Hematopoietic multipotent progenitor cell treated with erythropoietin and hydrocortisone succinate and interleukin-3 and kit ligand, for 4 days (in vitro differentiated cells): Measurements from ENCODE around the gene PCDH19.

Source experiments
- DNase-seq: peaks from one replicate; pipeline ENCODE4 v3.0.0-alpha.2; 2015

PCDH19 gene

DNA sequence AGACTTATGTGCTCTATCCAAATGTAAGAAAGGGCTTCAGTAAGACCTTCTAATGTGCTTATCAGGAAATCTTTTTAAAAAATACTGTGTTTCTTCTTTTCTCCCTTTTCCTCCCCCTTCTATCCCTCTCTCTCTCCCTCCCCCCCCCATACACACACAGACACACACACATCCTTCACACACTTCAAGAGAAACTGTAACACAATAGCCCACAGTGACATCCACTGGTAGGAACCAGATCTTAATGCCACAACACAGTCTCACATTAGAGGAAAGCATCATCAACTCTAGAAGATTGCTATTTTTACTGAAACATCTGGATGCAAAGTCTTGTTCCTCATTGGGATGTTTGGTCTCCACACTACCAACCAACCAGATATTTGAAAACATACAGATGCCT is 4.6 kb downstream of the PCDH19 start:
- DNase-seq = no peak

DNA sequence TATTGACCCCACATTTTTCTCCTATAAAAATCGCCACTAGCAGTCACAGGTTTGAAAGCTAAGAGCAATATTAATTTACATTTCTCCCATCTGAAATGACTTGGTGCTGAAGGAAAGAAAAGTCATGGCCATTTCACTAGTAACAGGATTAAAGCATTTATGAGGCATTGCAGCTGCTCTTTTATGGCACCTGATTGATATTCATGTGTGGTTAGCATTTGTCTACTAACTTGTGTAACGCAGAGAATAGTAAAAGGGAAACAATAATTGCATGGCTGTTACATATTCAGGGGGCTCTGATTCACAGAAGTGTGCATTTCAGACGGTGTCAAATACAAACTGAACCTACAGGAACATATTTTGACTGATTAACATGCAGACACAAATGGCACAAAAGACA is 5.2 kb downstream of the PCDH19 start:
- DNase-seq = no peak

DNA sequence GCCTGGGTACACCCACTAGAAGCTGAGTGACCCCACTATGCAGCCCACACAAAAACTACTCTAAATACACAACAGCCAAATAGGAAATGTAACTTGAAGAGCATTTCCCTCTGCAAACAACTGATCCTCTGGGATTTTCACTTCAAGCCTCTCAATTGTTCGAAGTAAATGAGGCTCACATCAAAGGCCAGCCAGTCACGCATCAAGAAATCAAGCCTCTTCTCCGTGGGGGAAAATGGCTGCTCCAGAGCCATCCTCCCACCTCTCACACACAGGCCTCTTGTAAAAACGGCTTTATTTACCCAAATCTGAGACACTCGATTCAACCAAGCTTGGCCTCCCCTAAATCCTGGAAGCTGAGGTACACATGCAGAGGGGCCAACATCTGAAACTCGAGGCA is 14.3 kb downstream of the PCDH19 start:
- DNase-seq = no peak

DNA sequence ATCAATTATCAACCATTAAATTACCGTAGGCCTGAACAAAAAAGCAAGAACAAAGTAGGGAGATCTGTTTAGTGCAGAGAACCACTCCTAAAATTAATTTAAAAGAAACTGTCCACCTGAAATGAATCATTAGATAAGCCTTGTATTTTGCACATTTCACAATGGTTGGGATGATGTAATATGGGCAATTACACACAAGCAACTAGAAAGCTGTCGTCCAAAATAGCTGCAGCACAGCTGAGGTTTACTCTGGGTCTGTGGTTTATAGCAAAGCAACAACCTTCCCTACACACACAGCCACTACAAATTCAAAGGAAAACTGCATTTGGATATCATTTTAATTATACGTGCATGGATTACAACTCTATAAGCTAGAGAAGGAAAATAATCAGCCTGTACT is 28.5 kb downstream of the PCDH19 start:
- DNase-seq = no peak

DNA sequence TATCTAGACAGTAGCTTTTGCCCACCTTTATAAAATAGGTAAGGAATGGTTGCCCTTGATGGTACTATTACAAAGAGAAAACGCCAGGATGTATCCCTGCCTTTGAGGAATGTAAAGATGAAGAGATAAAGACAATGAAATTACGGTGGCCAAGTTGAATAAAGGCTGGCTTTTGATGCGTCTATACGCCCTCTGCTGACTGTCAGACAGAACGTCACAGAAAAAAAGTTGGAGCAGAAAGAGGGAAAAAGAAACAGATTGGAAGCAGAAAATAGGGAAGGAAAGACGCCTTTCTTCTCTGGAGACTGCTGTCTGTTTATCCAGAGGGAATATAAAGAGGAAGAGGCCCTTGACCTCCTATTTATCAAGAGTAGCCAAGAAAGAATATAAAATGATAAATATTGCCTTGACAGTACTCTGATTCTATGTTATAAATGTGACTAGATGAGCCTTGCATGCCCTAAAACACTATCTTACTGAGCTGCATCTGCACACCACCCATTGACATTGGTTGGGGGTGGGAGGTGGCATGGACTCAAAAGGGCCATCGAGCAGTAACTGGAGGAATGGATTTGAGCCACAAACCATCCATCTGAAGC is 30.6 kb downstream of the PCDH19 start:
- peak; percentile 17 for DNase-seq

DNA sequence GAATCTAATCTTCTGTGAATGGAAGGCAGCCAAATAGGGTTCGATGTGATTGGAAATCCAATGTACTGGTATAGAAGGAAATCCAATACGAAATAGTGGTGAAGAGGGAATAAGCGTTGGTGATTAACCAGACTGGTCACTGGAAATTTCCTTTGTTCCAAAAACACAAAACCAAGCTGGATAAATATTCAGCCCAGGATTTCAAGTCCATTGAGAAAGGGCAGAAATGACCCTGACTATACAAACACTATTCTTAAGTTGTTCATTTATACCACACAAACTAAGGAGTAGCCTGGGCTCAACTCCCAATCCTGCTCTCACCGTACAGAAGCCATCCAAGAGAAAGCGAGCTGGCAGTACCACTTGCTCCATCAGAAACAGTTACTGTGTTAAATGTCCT is 32.2 kb downstream of the PCDH19 start:
- DNase-seq = no peak

DNA sequence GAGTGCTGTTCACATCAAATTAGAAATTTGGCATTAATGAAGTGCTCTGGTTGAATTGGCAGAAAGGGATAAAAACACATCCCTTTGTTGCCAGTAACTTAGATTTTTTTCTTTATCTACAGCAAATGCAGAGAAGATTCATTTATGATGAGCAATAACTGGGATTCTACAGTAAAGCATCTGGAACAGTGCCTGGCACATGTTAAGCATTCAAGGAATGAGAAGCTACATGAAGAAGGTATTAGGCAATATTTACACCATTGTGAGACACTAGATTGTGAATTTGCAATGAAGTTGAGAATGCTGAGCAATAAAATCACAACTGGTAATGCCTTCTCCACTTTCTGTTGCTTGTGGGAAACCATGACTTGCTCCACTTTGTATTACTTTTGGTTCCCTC is 33.5 kb downstream of the PCDH19 start:
- DNase-seq = no peak

DNA sequence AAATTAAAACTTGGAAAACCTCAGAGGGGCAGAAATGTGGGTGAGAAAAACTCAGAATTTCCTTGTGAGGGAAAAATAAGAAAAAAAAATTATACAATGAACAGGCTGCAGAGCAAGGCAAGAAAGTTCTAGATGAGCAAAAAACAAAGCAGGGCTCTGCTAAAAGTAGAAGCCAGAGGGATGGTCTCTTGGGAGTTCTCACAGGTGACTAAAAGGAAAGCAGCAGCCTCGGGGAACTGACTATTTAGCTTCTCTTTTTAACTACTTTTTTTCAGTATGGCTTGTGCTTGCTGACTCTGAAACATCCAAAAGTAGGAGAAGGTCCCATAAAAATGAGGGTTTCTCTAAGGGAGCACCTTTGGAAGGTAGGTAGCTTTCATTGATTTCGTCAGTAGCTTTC is 36.4 kb downstream of the PCDH19 start:
- no peak for DNase-seq

DNA sequence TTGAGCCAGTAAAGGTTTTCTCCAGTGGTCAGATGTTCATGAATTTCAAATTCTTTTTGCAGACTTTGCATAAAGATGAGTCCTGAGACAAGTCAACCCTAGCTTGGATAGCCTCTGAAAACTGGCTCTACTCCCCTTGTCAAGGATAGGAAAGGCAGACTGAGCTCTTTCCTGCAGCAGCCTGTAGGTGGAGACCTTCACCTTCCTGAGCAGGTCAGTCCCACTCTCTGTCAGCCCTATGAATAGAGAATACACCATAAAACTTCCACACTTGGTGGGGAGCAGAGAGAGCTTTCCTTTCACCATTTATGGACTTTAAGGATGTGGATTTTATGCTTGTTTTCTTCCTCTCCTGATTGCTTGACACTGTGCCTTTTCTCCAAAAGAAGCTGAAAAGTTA is 41.9 kb downstream of the PCDH19 start:
- DNase-seq = peak; percentile 21

DNA sequence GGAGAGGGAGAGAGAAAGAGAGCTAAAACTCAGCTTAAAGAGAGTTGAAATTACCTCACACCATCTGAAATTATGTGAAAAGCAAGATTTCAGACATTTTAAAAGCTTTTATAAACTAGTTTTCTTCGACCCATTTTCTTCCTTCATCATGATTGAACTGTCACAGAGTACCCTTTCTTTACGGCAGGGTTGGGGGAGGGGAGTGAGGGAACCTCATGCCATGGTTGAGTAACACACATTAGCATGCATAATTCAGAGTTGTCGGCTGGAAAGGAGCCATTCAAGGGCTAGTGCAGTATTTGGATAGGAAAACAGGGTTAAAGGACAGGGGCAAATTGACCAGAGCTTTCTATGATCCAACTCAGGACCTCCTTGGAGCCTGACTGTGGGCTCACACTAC is 46.2 kb downstream of the PCDH19 start:
- no peak for DNase-seq

DNA sequence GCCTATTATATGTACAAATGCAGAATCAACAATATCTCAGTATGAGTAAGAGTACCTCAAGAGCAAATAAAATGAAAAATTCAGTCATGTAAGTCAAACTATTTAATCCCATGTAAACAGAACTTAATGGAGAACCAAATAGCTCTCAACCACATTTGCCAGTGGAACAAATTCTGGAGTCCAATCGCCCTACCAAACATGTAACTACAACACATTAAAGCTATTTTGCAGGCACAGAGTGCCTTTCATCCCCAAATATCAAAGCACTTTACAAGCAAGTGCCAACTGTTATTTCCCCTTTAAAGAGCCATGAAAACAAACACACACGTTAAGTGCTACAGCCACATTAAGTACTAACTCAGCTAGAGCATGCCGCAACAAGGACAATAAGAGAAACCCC is 51.3 kb downstream of the PCDH19 start:
- DNase-seq = no peak

DNA sequence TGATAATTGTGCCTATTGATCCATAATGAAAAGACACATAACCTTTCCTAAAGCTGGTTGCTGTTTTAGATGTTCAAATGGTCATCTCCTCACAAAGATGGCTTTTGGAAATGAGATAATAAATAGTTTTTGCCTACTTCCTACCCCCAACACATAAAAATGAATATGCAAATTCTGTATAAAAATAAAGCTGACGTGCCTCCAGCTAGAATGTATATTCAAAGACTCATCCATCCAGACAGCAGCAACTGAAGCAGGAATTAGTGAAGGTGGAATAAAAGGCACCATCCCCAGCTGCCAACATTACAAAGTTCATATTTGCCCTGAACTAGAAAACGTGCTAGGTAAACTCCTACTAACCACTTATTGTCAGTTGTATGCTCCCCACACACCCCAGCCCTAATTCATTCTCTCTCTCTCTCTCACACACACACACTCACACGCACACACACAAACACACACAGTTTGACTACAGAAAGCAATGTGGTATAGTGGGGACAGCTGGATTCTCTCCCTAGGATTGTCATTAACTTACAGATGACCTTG is 53.6 kb downstream of the PCDH19 start:
- no peak for DNase-seq

DNA sequence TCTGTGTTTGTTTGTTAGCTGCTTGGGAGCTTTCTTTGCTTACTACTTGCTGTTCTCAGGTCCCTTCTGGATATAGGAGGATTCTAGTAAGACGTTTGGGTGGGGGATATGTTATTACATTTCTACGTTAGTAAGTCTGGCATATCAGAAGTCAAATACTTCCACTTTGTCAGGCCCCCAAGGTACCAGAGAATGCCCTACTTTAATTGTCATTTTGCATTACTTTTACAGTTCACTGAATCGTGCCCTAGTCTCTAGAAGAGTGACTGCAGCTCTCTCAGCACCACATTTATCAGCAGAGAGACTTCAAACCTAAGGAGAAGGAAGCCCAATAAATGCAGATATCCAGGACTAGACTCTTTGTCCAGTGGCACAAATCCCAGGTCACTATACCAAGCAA is 54.4 kb downstream of the PCDH19 start:
- DNase-seq = no peak

DNA sequence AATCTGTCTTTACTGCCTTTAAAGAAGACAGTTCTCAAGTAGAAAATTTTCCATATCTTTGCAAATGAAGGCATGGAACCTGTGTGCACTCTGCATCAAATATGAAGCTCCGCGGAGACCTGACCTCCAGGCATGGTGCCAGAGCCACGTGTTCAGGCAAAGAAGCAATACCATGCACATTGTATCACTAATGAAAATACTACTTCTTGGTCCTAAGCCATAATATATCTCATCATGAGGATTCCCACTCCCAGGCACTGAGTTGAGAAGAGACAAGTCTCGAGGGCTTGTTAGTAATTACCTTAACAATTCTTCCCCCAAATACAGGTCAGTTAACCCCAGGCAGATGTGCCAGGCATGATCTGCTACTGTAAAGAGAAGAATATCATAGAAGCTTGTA is 56.7 kb downstream of the PCDH19 start:
- DNase-seq = no peak

DNA sequence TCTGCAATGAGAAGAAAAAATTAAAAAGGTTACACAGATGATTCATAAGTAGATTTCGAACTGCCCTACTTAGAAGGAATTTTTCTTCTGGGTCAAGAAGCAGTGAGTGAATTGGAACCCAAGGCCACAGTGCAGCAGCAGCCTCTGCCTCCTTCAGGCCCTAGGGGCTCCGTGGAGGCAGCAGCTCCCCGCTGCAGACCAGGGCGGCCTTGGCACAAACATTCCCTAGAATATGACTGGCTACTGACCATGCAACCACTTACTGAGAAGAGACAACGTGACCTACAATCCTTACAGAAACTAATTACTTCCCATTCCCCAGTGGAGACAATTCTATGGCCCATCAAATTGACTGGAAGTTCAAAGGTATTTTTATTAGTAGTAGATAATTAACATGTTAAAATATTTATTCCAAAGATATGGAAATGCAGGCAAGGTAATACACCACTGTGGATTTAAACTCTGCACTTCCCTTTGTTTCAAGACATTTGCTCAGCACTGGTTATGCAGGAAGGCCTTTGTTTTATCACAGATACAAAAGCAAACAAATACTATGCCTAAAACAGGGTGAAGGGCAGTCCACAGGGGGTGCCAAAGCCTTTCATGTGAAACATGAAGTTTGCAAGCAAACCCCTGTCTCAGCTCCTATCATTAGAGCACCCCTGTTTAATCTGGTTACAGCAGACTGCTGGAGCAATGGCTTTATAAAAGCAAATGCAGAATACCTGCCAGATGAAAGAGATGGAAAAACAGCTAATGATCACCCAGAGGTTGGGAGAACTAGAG is 59.2 kb downstream of the PCDH19 start:
- no peak for DNase-seq

DNA sequence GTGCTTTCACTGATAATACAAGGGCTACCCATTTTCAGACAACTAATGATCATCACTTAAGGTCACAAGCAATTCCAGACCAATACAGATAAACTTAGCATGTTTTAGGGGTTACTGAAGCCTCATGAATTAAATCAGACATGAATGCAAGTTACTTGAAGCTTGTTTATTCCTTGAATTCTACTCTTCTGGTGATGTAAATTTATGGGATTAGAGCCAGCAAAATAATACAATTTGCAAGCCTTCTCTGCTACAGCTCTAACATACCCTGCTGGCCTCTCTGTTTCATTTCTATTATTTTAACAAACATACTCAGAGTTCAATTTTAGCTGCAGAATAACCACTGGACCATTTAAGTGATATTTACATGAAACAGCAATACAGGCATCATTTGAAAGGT is 60.7 kb downstream of the PCDH19 start:
- DNase-seq = no peak

DNA sequence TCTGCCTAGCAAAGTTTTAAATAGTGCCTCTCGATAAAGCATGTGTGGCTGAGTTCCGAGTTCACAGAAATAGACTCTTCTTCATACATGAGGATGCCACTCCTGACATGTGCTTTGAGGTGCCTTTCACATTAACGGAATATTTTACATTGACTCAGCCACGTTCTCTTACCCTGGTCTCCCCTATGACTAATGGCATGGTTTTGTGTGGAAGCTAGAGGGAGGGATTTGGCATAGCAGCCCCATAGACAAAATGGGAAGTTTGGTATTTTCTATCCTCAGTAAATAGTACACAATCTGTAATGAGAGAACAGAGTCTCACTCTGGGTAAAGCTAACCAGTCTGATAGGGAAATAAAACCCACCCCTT is 68.9 kb downstream of the PCDH19 start:
- no peak for DNase-seq

DNA sequence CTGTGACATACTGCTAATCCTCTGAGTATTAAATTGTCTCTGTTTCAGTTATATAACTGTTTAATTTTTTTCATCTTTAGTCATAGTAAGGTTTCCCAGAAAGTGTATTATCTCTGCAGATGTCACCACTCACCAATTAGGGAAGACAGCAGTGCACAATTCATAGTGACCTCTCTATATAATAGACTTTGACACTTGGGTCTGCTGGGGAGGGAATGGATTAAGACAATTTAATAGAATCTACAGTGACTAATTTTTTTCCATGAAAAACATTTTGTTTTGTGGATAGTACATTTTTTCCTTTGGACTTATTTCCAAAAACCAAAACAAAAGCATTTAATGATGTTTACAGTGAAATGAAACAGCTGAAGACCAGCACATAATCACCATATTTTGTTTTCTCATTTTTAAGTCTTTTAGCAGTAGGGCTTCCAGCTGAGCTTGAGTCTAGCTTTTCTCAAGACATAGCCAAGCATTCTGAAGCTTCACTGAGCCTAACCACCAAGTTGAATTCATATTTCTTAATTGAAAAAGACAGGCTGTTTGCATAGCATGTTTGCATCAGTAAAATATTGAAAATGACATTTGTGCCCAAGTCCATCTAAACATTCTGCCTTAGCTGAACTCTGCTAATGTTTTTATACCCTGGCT is 69.5 kb downstream of the PCDH19 start:
- no peak for DNase-seq

DNA sequence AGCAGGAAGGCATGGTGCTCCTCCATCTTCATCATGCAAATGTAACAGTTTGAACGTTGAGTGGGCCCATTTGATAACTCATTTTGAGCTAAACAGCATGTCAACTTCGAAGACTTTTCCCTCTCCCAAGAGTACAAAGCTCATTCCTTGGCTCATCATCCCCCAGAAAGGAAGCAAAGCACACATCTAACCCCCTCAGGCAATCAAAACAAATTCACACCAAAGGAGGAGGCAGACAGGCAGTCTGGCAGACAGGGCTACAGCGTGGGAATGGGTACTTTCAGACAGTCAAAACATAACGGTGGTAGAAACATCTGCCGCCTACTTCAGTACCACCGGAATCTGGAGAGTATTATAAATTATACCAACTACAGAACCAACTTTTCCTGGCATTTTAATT is 81.7 kb downstream of the PCDH19 start:
- no peak for DNase-seq

DNA sequence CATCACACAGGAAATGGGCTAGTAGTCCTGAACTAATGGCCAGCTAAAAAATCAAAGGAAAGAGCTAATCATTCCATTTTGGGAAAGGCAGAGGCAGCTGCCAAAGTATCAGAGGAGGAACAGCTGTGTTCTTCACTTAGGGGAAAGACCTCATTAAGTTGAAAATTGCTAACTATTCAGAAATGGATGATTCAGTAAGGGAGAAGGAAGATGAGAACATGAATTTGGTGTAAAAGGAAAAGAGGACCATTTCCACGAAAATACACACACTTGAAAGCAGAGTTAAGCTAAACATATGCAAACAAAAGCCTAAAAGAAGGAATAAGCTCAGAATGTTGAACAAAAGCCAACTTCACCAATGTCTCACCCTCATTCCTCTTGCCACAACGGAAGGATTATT is 90.4 kb downstream of the PCDH19 start:
- DNase-seq = no peak

DNA sequence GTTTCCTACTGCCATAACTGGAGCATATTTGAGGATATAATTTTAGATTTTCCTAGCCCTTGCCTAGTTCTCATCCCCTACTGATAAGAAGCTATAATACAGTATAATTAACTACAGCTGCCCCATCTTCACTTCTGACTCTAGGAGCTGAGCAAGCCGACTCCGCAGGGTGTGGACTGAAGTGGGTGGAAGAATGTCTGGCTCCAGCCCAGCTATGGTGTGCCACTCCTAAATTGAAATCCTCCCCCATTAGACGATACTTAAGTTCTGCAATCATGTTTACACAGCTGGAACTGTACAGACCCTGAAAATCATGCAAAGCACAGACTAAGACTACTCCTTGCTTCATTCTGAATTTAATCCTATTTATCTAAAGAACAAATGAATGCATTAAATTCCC is 93.1 kb downstream of the PCDH19 start:
- no peak for DNase-seq

DNA sequence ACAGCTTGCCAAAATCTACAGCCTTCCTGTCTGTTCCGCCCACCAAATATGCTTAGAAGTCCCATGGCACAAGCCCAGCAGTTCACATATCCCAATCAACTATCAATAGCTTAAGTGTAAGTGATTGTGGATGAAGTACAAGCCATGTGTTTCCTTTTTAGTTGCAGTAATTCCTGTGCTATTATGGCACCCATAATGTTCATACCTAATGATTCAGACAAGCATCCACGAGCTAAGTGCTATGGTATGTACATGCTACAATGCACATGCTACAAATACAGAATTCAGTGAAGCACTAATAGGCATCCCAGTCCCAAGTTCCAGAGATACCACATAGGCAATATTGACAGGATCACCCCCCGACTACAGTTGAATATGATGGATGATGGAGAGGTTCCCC is 94.5 kb downstream of the PCDH19 start:
- DNase-seq = no peak

DNA sequence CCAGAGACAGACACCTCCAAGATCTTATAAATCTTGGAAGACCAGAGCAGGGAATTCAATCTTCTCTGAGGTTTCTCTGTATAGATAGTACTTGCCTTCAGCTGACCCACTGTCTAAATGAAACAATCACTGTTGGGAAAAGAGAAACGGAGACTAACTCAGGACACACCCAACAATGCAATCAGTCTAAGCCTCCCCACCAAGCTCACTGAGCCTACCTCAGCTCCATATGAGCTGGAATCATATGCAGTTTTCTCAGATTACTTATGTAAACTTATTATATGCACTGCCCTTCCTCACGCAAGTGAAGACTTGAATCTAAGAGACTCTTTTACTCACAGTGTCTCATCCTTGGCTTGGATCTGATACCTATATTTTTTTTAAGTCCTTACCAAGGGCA is 110.5 kb downstream of the PCDH19 start:
- no peak for DNase-seq

DNA sequence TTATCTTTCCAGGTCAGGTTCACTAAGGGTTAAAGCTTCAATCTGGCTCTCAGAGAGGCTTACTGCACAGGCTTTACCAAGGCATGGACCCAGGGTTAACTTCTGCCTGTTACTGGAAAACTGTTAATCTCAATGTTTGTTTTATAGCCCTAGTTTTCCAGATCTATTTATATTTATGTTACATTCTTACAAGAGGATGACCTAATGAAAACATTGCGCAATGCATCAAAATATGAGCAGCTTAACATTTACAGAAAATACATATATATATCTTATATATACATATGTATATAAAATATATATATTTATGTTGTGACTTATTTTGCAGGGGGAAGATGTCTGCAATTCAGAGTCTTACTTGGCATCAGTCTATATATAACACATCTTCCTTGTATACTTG is 112.3 kb downstream of the PCDH19 start:
- no peak for DNase-seq
